HG02623 (cell line): ENCODE data around the gene DAB1.
"Not testable (repeated sequence)": the region's sequence is repeated elsewhere in the genome, so short reads cannot be mapped to it uniquely, and the experiment has no call there.

Experiments
- ATAC-seq: cut with Tn5 transposase; IDR thresholded peaks from one replicate; pipeline ENCODE4 v1.9.1; 2021; ENCODE audit warnings: moderate library complexity; ENCODE audit not compliant: unreplicated experiment

DAB1 gene

DNA sequence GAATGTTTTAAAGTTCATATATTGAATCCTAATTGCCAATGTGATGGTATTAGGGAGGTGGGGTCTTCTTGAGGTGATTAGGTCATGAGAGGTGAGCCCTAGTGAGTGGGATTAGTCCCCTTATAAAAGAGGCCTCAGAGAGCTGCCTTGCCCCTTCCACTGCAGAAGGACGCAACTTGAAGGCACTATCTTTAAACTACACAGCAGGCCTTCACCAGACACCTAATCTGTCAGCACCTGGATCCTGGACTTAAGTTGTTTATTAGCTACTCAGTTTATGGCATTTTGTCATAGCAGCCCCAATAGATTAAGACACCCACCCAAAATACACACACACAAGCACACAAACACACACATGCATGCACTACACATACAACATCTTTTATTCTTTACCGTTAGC, 61.4 kb downstream of the DAB1 start:
- no peak for ATAC-seq

DNA sequence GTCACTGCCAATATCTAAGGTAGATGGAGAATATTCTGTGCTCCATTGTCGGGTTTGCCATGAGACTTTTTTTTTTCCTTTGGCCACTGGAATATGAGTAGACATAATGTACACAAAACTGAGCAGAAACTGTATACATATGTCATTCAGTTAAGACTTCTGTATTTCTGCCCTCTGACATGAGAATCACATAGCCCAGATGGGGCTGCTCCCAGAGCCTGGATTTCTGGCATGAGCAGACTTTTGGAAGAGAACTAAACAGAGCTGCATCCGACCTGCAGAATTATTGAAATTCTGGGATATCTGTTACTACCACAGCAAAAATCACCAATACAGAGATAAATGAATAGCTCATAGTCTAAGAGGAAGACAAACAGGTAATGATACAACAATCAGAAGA, 62.3 kb downstream of the DAB1 start:
- no peak for ATAC-seq

- ATAC-seq, result no peak
Observed at GRCh38 chr1:57360846-57361407, 62.9 kb downstream of the DAB1 start.

DNA sequence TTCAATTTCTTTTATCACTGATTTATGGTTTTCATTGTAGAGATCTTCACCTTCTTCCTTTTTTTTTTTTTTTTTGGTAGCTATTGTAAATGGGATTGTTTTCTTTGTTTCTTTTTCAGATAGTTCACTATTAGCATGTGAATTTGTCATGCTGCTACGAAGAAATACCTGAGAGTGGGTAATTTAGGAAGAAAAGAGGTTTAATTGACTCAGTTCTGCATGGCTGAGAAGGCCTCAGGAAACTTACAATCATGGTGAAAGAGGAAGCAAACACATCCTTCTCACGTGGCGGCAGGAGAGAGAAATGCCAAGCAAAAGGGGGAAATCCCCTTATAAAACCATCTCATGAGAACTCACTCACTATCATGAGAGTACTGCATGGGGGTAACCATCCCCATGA, 66.4 kb downstream of the DAB1 start:
- ATAC-seq, result no peak

DNA sequence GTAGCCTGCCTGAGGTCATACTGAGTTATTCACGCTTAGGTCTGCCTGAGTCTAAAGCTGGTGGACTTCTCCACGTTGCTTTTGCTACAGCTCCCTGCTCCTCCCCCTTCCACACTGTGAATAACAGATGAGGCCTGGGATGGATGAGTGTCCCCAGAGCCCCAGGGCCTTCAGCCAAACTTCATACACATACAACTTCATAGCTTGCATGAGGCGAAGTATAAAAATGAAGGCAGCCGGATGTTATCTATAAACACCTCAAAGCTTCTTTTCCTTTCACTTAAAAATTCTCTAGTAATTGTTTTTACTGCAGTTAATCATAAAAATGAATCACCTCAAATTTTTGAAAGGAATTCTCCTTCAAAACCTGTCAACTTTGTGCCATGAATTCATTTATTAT, 70.2 kb downstream of the DAB1 start:
- no peak for ATAC-seq

- no peak for ATAC-seq
Observed at GRCh38 chr1:57350610-57351009, 73.2 kb downstream of the DAB1 start.

DNA sequence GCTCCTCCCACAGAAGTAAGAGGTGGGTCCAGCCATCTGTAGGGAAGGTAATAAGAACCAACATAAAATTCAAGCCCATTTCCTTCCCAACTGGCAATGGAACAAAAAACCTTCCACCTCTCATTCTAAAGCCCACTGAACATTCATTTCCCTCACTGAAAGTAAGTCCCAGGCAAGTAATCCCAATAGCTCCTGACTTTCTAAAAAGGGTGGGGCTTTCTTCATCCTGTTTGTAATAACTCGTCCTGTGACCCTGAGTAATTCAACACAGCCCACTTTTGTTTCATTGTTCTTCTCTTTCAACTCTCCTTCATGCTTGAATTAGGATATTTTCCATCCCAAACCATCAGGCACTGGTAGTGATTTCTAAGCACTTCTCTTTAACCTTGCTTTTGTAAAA, 74.9 kb downstream of the DAB1 start:
- ATAC-seq, result no peak

DNA sequence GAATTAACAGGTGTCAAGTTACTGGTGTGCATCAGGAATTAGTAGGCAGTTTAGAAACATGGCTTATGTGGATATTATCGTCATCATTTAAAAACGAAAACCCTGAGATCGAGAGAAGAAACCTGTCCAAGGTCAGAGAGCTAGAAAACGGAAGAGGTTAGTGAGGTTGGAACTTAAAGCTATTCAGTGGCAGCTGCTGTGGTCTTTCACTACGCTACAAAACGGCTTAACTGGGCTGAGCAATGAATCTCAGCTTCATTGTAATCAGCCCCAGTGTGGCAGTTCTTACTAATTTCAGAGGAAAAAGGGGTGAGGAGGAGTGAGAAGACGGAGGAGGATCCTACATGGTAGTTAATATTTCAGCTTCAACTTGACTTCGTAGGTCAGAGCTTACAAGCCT, 77.9 kb downstream of the DAB1 start:
- no peak for ATAC-seq

GRCh38 chr1:57344265-57344664, 79.6 kb downstream of the DAB1 start:
- ATAC-seq, result no peak

DNA sequence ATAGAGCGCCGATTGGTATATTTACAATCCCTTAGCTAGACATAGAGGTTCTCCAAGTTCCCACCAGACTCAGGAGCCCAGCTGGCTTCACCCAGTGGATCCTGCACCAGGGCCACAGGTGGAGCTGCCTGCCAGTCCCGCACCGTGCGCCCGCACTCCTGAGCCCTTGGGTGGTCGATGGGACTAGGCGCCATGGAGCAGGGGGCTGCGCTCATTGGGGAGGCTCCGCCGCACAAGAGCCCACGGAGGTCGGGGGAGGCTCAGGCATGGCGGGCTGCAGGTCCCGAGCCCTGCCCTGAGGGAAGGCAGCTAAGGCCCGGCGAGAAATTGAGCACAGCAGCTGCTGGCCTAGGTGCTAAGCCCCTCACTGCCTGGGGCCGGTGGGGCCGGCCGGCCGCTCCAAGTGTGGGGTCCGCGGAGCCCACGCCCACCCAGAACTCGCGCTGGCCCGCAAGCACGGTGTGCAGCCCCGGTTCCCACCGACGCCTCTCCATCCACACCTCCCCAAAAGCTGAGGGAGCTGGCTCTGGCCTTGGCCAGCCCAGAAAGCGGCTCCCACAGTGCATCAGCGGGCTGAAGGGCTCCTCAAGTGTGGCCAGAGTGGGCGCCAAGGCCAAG, 80.5 kb downstream of the DAB1 start:
- not testable (repeated sequence) for ATAC-seq

GRCh38 chr1:57341721-57342120, 82.1 kb downstream of the DAB1 start:
- no peak for ATAC-seq

GRCh38 chr1:57340334-57341070, 83.4 kb downstream of the DAB1 start:
- ATAC-seq, result no peak

DNA sequence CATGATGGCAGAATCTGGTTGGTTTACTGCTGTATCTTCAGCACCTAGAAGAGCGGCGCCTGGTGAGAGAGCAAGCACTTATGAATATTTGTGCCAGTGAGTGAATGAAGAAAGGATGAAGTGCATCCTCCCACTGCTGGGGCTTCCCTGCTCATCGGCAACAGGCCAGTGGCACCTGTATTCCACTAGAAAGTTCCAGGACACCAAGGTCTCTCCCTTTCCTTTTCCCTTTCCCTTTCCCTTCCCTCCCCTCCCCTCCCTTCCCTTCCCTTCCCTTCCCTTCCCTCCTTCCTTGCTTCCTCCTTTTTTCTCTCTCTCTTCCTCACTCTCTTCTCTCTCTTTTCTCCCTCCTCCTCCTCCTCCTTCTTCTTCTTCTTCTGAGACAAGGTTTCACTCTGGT, 86.2 kb downstream of the DAB1 start:
- no peak for ATAC-seq

DNA sequence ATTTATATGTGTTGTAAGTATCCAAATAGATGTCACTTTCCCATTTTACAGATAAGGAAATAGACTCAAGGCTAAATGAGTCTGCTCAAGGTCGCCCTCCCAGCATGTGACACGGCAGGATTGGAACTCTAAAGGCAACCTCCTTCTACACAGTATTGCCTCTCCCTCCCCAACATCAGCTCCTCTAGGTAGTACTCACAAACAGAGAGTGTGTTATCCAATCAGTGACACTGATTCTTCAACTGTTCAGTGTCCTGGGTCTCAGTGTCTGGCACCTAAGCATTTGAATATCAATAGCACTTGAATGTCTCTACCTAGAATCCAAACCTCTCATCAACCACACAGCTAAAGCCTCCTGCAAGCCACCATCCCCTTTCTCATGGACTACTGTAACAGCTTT, 87.1 kb downstream of the DAB1 start:
- ATAC-seq, result no peak

DNA sequence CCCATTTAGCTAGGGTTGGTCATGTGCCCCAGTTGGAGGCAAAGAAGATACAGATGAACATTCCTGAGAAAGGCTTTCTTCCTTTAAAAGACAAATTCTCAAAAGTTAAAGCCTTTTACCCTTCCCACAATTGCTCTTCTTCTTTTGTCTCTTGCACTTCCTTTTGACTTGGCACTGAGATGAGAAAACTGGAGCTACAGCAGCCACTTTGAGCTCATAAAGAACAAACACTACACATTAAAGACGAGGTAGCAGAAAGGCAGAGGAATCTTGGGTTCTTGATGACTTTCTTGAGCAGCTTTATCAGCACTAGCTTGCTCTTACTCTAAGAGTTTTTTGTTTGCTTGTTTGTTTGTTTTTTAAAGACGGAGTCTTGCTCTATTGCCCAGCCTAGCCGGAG, 92.2 kb downstream of the DAB1 start:
- no peak for ATAC-seq

DNA sequence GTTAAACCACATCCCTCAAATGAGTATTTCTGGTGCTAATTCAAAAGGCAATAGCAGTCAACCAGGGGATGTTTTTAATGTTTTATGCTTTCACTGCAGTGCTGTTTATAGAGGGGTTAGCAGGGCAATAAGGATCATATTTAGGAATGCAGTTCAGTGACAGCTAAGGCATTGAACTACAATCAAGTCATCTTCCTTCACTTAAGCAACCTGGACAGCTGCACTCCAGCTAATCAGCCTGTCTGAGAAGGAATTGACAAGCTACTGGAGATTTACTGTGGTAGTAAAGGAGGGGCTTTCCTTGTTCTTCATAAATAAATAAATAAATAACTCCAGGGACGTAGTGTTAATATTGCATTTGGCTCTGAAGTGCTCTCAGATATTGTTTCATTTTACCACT, 93.9 kb downstream of the DAB1 start:
- no peak for ATAC-seq

DNA sequence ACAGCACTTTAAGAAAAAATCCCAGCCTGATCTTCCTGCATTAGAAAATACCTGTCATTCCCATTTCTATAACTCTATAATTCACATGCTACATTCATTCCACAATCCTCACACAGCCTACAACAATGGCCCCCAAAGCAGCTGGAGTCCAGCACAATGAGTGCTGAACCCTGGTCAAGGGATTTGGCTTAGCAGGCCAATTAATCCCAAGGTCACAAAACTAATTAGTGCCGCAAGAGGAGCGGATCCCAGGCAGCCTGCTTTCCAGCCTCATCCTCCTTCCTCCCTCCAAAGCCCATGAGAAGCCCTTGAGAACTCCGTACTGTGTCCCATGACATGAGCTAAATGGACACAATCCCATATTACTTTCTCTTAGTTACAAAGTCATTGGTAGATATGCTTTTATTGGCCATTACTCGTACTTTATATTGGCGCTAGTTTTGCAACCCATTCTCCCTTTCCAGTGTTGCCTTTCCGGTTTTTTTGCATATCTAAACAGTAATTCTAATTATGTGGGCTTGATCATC, 94.8 kb downstream of the DAB1 start:
- no peak for ATAC-seq

DNA sequence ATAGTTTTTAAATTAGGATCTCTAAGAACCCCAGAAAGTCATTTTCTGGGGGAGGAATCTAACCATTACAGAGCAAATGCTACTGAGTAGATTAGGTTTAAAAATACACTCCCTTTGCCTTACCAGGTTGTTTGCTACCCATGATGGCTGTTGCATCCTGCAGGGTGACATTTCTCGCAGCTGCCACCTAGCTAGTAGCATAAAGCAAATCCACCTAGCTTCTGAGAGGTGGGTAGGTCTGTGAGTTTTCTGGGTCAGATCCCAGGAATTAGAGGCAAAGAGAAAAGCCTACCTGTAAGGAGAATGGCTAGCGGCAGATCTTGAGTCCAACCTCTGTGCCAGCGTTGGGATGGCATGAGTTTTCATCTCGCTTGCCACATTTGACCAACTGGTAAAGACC, 95.9 kb downstream of the DAB1 start:
- ATAC-seq, result no peak

GRCh38 chr1:57327336-57327735, 96.5 kb downstream of the DAB1 start:
- ATAC-seq, result no peak

DNA sequence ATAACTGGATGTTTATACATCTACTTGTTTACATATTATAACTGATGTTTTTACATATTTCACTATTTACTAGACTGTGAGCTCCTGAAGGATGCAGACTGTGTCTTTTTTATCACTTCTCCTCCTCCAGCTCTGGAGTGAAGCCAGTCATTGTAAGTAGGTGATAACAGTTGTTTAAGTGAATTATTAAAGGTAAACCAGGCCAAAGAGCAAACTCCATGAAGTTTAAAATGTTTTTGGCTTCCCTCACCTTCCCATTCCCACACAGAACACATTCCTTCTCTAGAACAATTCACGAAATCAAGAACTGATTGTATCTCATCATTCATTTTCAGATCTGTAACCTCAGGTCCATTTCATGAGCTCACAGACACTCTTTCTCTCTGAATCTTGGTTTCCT, 98.3 kb downstream of the DAB1 start:
- no peak for ATAC-seq

DNA sequence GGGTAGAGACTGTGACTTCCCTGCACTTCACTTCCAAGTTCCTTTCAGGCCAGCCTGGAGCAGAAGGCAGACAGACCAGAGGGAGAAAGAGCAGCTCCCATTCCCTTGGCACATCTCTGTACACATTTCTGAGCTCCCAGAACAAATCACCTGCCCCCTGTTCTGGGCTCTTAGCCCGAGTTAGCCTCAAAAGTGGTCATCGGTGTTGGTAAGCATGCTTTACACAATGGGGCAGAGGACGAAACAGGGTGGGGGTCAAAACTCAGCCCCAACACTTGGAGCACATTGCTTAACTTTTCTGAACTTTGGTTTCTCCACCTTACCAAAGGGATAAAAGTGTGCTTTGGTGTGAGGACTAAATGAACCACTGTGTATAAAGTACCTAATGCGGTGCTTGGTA, 98.7 kb downstream of the DAB1 start:
- no peak for ATAC-seq

DNA sequence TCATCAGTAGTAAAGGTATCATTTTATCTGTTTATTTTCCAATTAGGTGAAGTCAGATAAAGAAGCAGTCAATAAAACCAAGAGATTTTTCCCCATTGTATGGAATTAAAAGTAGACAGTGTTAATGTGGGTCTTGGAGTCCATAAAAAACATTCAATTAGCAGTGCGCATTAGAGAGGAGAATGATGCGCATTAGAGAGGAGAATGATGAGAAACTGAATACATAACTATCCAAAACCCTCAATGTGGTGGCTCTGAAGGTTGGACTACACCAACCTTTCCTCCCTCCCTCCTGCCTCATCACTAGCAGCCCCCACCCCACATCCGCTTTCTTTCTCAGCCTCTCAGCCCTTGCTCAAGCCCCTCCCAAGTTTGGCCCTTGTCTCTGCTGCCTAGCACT, 99.5 kb downstream of the DAB1 start:
- no peak for ATAC-seq
